HepG2 (cell line): ENCODE results near the gene MTX3. TPM values are rescaled to one million over a fixed set of nuclear protein-coding genes. Genes with fewer than 3 reads are reported as not detected.

ENCODE experiments used
- ATAC-seq: fragments of 200-7000 bp; cut with Tn5 transposase; 3 replicates; pipeline ENCODE4 v1.9.1; 2020; ENCODE audit warnings: mild to moderate bottlenecking, moderate library complexity
- BruUV-seq: library from RNA; stranded (reverse); fragments of 400-500 nt; replicated peaks from 2 replicates; lab custom pipeline; 2021; lab: Mats Ljungman, UMichigan
- CTCF ChIA-PET: fragments of 300-600 bp; formaldehyde crosslinking; extraction: SDS; loops from one replicate; lab custom pipeline; 2021; ENCODE audit warnings: low total read pairs, inconsistent platforms, low intra/inter-chr PET ratio; lab: Yijun Ruan, JAX
- POLR2A ChIA-PET: fragments of 350-600 bp; sonication (Branson Sonifier 250); formaldehyde crosslinking; loops from one replicate; lab custom pipeline; 2020; ENCODE audit warnings: antibody characterized with exemption, inconsistent platforms; lab: Yijun Ruan, JAX
- DNase-seq: peaks from one replicate; pipeline ENCODE4 v3.0.0-alpha.2; 2015; ENCODE audit warnings: low spot score
- FAIRE-seq: peaks from 3 replicates; lab custom pipeline; 2011; peaks lifted over from hg19 to GRCh38; lab: Jason Lieb, UNC
- H2AFZ ChIP-seq: one replicate; pipeline ENCODE4 v1.6.1; 2011; ENCODE audit warnings: low read length, inconsistent platforms
- H3K27ac ChIP-seq: fragments of 300-600 bp; 3 replicates; pipeline ENCODE4 v1.8.0; 2011; ENCODE audit warnings: mixed run types, mild to moderate bottlenecking, mixed read lengths, low read length, inconsistent platforms; ENCODE audit not compliant: insufficient read depth; ENCODE audit errors: extremely low read length
- H3K27me3 ChIP-seq, 2 experiments: fragments of 200-600 bp in 1 of 2; 2 replicates in 1 of 2; 3 replicates in 1 of 2; pipeline versions ENCODE4 v1.6.0 to v1.8.0; 2011; ENCODE audit warnings: low read length in 2 of 2, mild to moderate bottlenecking in 2 of 2, moderate library complexity in 2 of 2, inconsistent platforms in 1 of 2; ENCODE audit not compliant: insufficient read depth in 2 of 2, control insufficient read depth in 1 of 2
- H3K36me3 ChIP-seq, 2 experiments: fragments of 200-600 bp in 1 of 2; replicated peaks in 1 of 2; 2 replicates in 1 of 2; 3 replicates in 1 of 2; pipeline versions ENCODE4 v1.5.1 to v1.8.0; 2011; ENCODE audit warnings: low read length in 2 of 2, inconsistent platforms in 1 of 2; ENCODE audit not compliant: insufficient read depth in 2 of 2, control insufficient read depth in 1 of 2
- H3K4me1 ChIP-seq: 2 replicates; pipeline ENCODE4 v1.5.1; 2012; ENCODE audit warnings: low read length, inconsistent platforms; ENCODE audit not compliant: insufficient read depth
- H3K4me2 ChIP-seq: 2 replicates; pipeline ENCODE4 v1.6.0; 2011; ENCODE audit warnings: low read depth, low read length, inconsistent platforms
- H3K4me3 ChIP-seq, 3 experiments: fragments of 200-600 bp in 1 of 3; sonication (generic), shearing (Covaris generic) in 1 of 3; replicated peaks in 1 of 3; 2 replicates each; pipeline ENCODE4 v1.5.1; 2011 to 2016; ENCODE audit warnings: low read length in 3 of 3, inconsistent platforms in 2 of 3, low read depth in 2 of 3, mild to moderate bottlenecking in 2 of 3, control low read depth in 1 of 3, mixed read lengths in 1 of 3; ENCODE audit not compliant: insufficient read depth in 1 of 3
- H3K79me2 ChIP-seq: one replicate; pipeline ENCODE4 v1.6.1; 2011; ENCODE audit warnings: low read length, inconsistent platforms; ENCODE audit not compliant: insufficient read depth
- H3K9ac ChIP-seq: 2 replicates; pipeline ENCODE4 v1.6.0; 2011; ENCODE audit warnings: mild to moderate bottlenecking, low read depth, low read length, inconsistent platforms; ENCODE audit not compliant: insufficient read depth
- H3K9me3 ChIP-seq: 2 replicates; pipeline ENCODE4 v1.5.1; 2012; ENCODE audit warnings: mild to moderate bottlenecking, low read length
- H4K20me1 ChIP-seq: 2 replicates; pipeline ENCODE4 v1.6.0; 2011; ENCODE audit warnings: inconsistent platforms, mild to moderate bottlenecking, low read length, moderate library complexity; ENCODE audit not compliant: insufficient read depth
- ATAD3A ChIP-seq: sonication (generic); formaldehyde crosslinking; IDR thresholded peaks from 2 replicates; pipeline ENCODE4 v1.4.0; 2020; ENCODE audit warnings: missing genetic modification reagents
- CEBPZ ChIP-seq: IDR thresholded peaks from 2 replicates; pipeline ENCODE4 v1.6.1; 2012; ENCODE audit warnings: low read length, improper control_type of control experiment
- MIER2 ChIP-seq: IDR thresholded peaks from 2 replicates; pipeline ENCODE4 v1.6.1; 2016; ENCODE audit warnings: missing biosample characterization, missing genetic modification reagents
- RNF2 ChIP-seq: fragments of 450-650 bp; conservative IDR thresholded peaks from 2 replicates; pipeline ENCODE4 v1.6.1; 2016; ENCODE audit warnings: low read depth
- SP1 ChIP-seq, 2 experiments: fragments of 450-650 bp in 1 of 2; sonication (generic) in 1 of 2; formaldehyde crosslinking in 1 of 2; IDR thresholded peaks; 2 replicates each; pipeline versions ENCODE4 v1.4.0 to v1.6.1; 2016 to 2020; ENCODE audit warnings: missing genetic modification reagents in 1 of 2
- SRSF9 ChIP-seq: fragments of 200-400 bp; formaldehyde crosslinking; IDR thresholded peaks from 2 replicates; pipeline ENCODE4 v1.6.1; 2018; ENCODE audit warnings: borderline replicate concordance, mild to moderate bottlenecking, low read depth, low read length; ENCODE audit not compliant: insufficient read depth, poor library complexity, severe bottlenecking
- ZBTB40 ChIP-seq, 2 experiments: fragments of 450-650 bp in 1 of 2; sonication (generic) in 1 of 2; formaldehyde crosslinking in 1 of 2; IDR thresholded peaks; 2 replicates each; pipeline versions ENCODE4 v1.6.1 to v1.8.0; 2016 to 2022; ENCODE audit warnings: antibody characterized with exemption in 1 of 2, mild to moderate bottlenecking in 1 of 2, missing genetic modification reagents in 1 of 2
- ZNF160 ChIP-seq: sonication (generic); formaldehyde crosslinking; IDR thresholded peaks from 2 replicates; pipeline ENCODE4 v1.8.0; 2022; ENCODE audit warnings: mild to moderate bottlenecking, inconsistent platforms, missing genetic modification reagents
- WGBS: methylation state at CpG from one replicate; pipeline ENCODE4 v1.1.6; 2017; ENCODE audit warnings: low lambda C conversion rate; 5-methylcytosine and 5-hydroxymethylcytosine counted together
- in situ Hi-C: cut with HindIII; loops from 2 replicates; pipeline ENCODE4 v1.10.0; 2017; ENCODE audit warnings: low pct_unique_long_range_greater_than_20kb; ENCODE audit not compliant: extremely low pct_ligation_motif_present
- intact Hi-C: fragments of 100-400 bp; cut with micrococcal nuclease; formaldehyde crosslinking; loops from one replicate; pipeline ENCODE4 v1.10.0; 2022; ENCODE audit not compliant: unreplicated experiment
- polyA plus RNA-seq, 8 experiments: library from polyadenylated mRNA; depleted of rRNA in 3 of 8; stranded (reverse) in 7 of 8; unstranded in 1 of 8; fragments of >200 nt; fragmentation: Illumina TruSeq in 4 of 8; extraction: Trizol in 4 of 8; gene quantifications; 2 replicates each; pipeline versions ENCODE4 v1.2.1 to v1.2.3, GENCODE V29; 2011 to 2016; ENCODE audit warnings: low read depth in 4 of 8, missing spikeins in 1 of 8, mixed read lengths in 1 of 8; ENCODE audit not compliant: insufficient read depth in 1 of 8
- total RNA-seq, 5 experiments: library from RNA; depleted of rRNA; stranded (reverse); fragments of >200 nt; fragmentation: Illumina TruSeq; extraction: Trizol; gene quantifications; 2 replicates each; pipeline ENCODE4 v1.2.3, GENCODE V29; 2016; ENCODE audit warnings: low read depth in 1 of 5

The MTX3 gene
- total and polyA plus RNA-seq, 2 of the 13 experiments (the other 11 are each of a cell fraction or from before 2014, with no cell fraction given) = 9.9 to 16.7 TPM

GRCh38 chr5:80025069-80025468, 34.0 kb upstream of the MTX3 start:
- no peaks in the 10 kb centered on the region for H3K9me3 ChIP-seq
- ChIA-PET CTCF (no interaction called here), POLR2A (no interaction called here)
- BruUV-seq = no TSS peak
- H3K27me3 ChIP-seq = no peaks in the 10 kb centered on the region
- no peaks in the 10 kb centered on the region for H3K36me3 ChIP-seq
- DNase-seq = no peak
- intact Hi-C loops = no loop called here
- no peak overlapping the region for H2AFZ ChIP-seq
- ATAC-seq = no peak
- no peaks in the 10 kb centered on the region for H4K20me1 ChIP-seq
- FAIRE-seq = no peak
- H3K4me3 ChIP-seq = no peak overlapping the region
- H3K27ac ChIP-seq = no peak overlapping the region
- H3K9ac ChIP-seq = no peak overlapping the region
- peaks cover 7% of the 10 kb centered on the region; the same call in 1 of the 2 replicates for H3K4me1 ChIP-seq
- WGBS = 18% methylated on average over 2 of the region's 2 CpGs
- in situ Hi-C loops = no loop called here
- H3K79me2 ChIP-seq = no peaks in the 10 kb centered on the region
- no peak overlapping the region for H3K4me2 ChIP-seq
- TF ChIP-seq ZBTB40 (IDR thresholded peaks at IDR 0.05) (no peak), ZBTB40 (CRISPR knock-in tag; IDR thresholded peaks at IDR 0.05) (no peak), RNF2 (no peak), ATAD3A (CRISPR knock-in tag) (no peak), SRSF9 (no peak), CEBPZ (no peak), MIER2 (CRISPR knock-in tag) (no peak), SP1 (IDR thresholded peaks at IDR 0.05) (no peak), SP1 (CRISPR knock-in tag; IDR thresholded peaks at IDR 0.05) (no peak), ZNF160 (no peak)
